GM12874 (cell line): ENCODE data around the gene CREB3L2.

Experiments used
- CTCF ChIP-seq: IDR thresholded peaks from 2 replicates; pipeline ENCODE4 v1.5.1; 2011; ENCODE audit warnings: low read depth, mild to moderate bottlenecking, control low read depth, low read length, moderate library complexity; ENCODE audit not compliant: insufficient read depth

Gene CREB3L2

DNA sequence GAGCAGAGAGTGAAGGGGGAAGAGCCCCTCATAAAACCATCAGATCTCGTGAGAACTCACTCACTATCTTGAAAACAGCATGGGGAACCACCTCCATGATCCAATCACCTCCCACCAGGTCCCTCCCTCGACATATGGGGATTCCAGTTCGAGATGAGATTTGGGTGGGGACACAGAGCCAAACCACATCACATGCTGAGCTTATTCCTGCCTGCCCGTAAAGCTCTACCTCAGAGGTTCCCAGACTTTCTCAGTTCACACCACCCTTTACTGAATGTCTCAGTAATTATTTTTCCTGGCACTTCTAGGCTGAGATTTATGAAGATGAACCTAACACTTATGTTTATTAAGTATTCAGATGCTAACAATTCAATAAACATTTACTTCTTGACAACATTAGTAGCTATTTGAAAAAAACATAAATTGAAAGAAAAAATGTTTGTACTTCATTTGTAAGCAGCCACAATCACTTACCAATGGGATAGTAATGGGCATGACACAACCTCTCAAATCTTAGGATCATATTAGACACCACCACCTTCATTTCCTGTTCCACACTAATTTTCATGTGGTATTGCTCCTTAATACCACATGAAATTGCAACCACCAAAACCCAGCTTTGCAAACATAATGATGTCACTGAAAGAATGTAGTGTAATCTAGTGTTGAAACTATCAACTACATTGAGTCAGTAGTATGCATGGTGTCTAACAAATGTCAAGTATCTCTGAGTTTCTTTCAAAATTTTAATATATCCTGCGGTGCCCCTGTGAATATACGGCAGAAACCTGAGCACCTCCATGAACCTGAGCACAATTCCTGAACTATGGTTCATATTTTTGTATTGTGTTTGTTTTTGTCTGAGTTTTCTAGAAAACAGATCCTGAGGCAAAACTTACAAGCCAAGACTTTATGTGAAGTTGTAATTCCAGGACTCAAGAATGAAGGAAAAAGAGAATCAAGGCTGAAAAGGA lies 150.6 kb downstream of the CREB3L2 start:
- TF ChIP-seq CTCF: no peak

DNA sequence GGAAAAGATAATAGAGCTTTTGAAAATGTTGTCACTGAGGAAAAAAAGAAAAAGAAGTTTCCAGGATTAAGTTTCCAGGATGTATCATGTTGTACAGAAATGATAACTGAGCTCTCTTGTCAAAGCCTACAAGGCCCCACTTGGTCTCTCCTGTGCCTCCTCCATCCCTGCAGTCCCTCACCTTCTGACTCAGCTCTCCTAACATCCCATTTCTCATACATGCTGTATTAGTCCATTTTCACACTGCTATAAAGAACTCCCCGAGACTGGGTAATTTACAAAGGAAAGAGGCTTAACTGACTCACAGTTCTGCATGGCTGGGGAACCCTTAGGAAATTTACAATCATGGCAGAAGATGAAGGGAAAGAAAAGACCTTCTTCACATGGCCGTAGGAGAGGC lies 151.3 kb downstream of the CREB3L2 start:
- TF ChIP-seq CTCF: no peak

DNA sequence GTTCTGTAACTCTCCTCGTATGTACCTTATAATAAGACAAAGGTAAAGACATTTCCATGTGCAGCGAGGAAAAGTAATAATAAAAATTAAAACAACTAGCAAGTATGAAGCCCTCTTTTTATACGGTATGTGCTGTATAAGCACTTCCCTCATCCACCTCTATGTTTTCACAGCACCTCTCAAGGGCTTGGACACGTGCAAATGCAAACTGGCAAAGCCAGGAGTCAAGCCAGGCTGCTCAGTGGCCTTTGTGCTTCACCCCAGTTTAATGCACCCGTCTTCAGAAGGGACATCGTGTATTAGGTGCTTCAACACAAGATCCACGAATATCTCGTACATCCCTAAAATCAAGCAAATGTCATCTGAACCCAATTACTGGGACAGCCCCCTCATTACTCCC lies 153.8 kb downstream of the CREB3L2 start:
- no peak for TF ChIP-seq CTCF

DNA sequence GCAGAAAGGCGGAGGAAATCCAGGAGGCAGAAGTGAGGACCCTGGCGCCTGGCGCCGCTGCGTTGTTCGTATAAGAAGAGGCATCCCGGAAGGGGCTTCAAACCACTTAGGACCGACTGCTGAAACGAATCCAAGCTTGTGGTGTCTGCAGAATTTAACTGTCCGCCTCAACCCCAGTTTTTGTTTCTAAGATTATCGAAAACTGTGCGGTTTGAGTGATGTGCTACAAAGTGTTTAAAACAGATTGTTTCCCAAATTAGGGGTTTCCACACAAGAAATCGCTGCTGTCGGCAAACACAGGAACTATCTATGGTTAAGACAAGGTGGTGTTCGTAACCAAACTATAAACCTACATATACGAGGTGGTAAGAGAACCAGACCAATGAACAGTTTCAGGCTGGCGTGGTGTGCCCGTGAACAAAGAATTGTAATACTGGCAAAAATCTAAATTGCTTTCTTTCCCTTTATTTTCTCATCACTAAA lies 154.3 kb downstream of the CREB3L2 start:
- TF ChIP-seq CTCF: no peak

DNA sequence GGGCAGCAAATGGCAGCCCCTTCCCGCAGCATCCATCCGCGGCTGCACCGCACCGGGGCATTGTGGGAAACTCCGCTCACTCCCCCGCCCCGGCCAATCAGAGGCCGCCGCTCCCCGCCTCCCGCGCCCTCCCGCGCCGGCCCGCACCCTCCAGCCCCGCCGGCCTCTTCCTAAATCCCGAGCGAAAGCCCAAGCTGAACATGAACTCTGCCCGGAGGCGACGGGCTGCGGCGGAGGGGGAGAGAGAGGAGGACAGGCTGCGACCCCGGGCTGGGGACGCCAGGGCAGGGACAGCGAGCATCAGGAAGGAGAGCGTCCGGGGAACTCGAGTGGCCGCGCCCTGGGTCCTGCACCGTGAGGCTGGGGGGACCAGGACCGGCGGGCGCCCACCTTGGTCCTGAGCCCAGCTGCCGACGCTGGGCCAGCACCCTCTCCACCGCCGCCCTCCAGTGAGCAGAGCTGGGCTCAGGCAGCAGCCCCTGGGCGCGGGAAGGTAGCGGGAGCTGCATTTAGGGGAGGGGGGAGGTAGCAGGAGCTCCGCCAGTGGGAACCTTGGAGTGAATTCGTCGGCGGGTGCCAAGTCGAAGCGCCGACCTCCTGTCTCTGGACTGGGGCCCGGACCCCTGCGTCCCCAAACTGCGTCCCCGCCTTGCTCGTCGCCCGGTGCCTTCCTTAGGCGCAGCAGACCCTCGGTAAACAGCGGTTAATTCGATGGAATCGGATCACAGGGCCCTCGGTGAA lies 154.9 kb downstream of the CREB3L2 start, which contains the start of gene DGKI:
Gene DGKI, minus strand, starts transcription at position 148 of the 741 bp plus-strand sequence.
- TF ChIP-seq CTCF: no peak

DNA sequence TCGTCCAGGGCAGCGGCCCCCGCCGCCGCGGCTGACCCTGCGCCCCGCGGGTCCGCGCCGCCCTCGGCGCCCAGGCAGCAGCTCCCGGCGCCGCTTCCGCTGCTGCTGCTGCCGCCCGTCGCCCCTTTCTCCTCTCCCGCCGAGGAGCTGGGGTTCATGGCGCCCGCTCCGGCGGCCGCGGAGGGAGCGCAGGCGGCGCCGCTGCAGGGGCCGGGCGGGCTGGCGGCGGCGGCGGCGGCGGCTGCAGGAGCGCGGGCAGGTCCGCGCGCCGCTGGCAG lies 155.4 kb downstream of the CREB3L2 start:
- no peak for TF ChIP-seq CTCF

DNA sequence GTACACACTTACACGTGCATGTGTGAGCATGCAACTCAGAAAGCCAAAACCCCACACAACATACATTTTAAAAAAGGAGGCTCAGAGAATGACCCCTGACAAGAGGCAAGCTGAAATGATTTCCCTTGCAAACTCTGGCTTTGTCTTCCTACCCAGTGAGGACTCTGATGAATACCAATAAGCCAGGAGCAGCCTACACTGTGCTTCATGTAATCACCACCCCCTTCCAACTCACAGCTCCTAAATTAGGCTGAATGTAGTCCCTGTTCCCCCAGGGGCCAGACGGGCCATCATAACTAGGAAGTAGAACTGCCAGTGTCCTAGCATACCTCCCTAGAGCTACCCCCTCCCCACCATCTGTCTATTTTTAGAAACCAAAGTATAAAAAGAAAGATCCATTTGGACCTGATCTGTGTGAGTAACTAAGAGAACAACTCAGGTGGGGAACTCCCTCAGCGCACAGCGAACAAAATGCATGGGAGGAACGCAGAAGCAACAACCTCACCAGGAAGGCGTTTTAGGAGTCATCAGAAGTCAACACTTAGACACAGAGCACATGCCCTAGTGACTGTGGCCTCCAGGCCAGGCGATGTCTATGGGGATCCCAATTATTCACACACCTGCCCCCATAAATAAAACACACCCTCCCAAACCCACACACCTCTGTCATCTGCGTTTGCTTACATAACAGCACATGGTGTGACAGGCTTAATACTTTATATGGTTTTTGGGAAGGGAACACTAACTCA lies 157.0 kb downstream of the CREB3L2 start:
- no peak for TF ChIP-seq CTCF
